ENCODE data around the gene EZR. TPM values are rescaled to one million over a fixed set of nuclear protein-coding genes. Genes with fewer than 3 reads are reported as not detected.

The EZR gene
- total and polyA plus RNA-seq, 10 of the 15 experiments (the other 5 are each of a cell fraction or from before 2014, with no cell fraction given): 79.1 to 282 (median 161) TPM

- SMC1A ChIA-PET (ENCODE audit: uncharacterized antibody, unreplicated experiment): interaction anchor here (1.2 kb wide), 1 partner anchor 66 kb away, joined by 3 read pairs; no protein-coding TSS in a partner anchor
- H3K9me3 ChIP-seq (replicated peaks; ENCODE audit: control insufficient read depth, insufficient read depth, low read length): no peaks in the 10 kb centered on the region
- ATAC-seq (no peak), FAIRE-seq (no peak), DNase-seq (ENCODE audit: low read depth, low spot score) (no peak)
- H3K79me2 ChIP-seq (ENCODE audit: control insufficient read depth, insufficient read depth, low read length): no peaks in the 10 kb centered on the region
- CTCF ChIA-PET: interaction anchor here (1.5 kb wide), 1 partner anchor 12 kb away, joined by 3 read pairs; no protein-coding TSS in a partner anchor
- RAD21 ChIA-PET (ENCODE audit: unreplicated experiment): no interaction called here
- H3K27me3 ChIP-seq (replicated peaks in 1 of 2; ENCODE audit: control insufficient read depth in 2 of 2, insufficient read depth in 2 of 2, low read length in 1 of 2): no peaks in the 10 kb centered on the region; a peak in 1 of 4 replicates
- H3K4me3 ChIP-seq: no peak overlapping the region
- POLR2A ChIA-PET: no interaction called here
- 85% methylated on average over 11 of the region's 11 CpGs for WGBS (ENCODE audit: insufficient coverage, insufficient replicate concordance, low lambda C conversion rate, missing lambda C conversion rate)
- no peaks in the 10 kb centered on the region for H4K20me1 ChIP-seq (ENCODE audit: control insufficient read depth, insufficient read depth)
- H3K27ac ChIP-seq (ENCODE audit: control insufficient read depth, insufficient read depth): no peak overlapping the region
- H2AFZ ChIP-seq (ENCODE audit: control insufficient read depth, low read depth, low read length): no peak overlapping the region
- intact Hi-C loops (cut with micrococcal nuclease; ENCODE audit: unreplicated experiment): no loop called here
- TF ChIP-seq POLR2A (IDR thresholded peaks at IDR 0.05; ENCODE audit: low read depth, low read length) (no peak), NBN (IDR thresholded peaks at IDR 0.05) (no peak), CBX5 (IDR thresholded peaks at IDR 0.05; ENCODE audit: low read depth) (no peak), CBX3 (IDR thresholded peaks at IDR 0.05; ENCODE audit: borderline replicate concordance, low read depth) (no peak), BCLAF1 (IDR thresholded peaks at IDR 0.05) (no peak), SREBF2 (IDR thresholded peaks at IDR 0.05; ENCODE audit: low read length) (no peak), ATF7 (IDR thresholded peaks at IDR 0.05; ENCODE audit: low read depth) (no peak), BMI1 (IDR thresholded peaks at IDR 0.05; ENCODE audit: borderline replicate concordance) (no peak), ZNF24 (IDR thresholded peaks at IDR 0.05) (no peak), RUNX3 (IDR thresholded peaks at IDR 0.05; ENCODE audit: low read length) (no peak), ATF2 (IDR thresholded peaks at IDR 0.05; ENCODE audit: low read length) (no peak), CHD2 (IDR thresholded peaks at IDR 0.05; ENCODE audit: borderline replicate concordance, low read depth, low read length) (no peak), PBX3 (IDR thresholded peaks at IDR 0.05; ENCODE audit: insufficient replicate concordance, low read depth, low read length) (no peak)
- H3K4me2 ChIP-seq (ENCODE audit: control insufficient read depth, insufficient read depth): no peak overlapping the region
- H3K9ac ChIP-seq (ENCODE audit: control insufficient read depth, insufficient read depth, low read length): no peak overlapping the region
- no TSS peak for BruUV-seq (replicated peaks)
- H3K4me1 ChIP-seq (ENCODE audit: control insufficient read depth, insufficient read depth, low read length): peaks cover 11% of the 10 kb centered on the region
- in situ Hi-C loops (cut with MboI): no loop called here
- H3K36me3 ChIP-seq (ENCODE audit: control insufficient read depth in 2 of 2, insufficient read depth in 2 of 2, low read length in 1 of 2): no peaks in the 10 kb centered on the region
Observed at GRCh38 chr6:158847012-158847529, 27.9 kb upstream of the EZR start.
